ENCODE measurements around the gene SCUBE1.

DNA sequence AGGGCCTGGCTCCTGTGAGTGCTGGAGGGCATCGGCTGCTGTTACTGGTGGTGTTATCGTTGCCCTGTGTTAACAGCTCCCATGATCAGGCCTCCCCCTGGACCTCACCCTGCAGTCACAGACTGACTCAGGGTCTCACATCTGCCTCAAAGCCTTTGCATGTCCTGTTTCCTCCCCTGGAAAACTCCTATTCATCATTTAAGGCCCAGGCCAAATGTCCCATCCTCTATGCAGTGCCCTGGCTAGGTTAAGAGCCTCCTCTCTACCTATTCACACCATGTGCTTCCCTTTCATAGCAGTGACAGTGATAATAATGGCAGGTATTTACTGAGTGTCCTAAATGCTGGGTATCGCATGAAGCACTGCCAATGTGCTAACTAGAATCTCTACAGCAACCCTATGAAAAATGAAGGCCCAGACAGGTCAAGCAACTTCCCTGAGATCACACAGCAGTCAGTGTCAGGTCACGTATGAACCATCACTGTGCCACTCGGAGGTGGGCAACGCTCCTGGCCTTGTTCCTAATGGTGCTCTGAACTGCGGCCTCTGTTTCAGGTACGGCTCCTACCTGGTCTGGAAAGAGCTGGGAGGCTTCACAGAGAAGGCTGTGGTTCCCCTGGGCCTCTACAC, 182.6 kb downstream of the SCUBE1 start:
- TF ChIP-seq, protein P1, sequence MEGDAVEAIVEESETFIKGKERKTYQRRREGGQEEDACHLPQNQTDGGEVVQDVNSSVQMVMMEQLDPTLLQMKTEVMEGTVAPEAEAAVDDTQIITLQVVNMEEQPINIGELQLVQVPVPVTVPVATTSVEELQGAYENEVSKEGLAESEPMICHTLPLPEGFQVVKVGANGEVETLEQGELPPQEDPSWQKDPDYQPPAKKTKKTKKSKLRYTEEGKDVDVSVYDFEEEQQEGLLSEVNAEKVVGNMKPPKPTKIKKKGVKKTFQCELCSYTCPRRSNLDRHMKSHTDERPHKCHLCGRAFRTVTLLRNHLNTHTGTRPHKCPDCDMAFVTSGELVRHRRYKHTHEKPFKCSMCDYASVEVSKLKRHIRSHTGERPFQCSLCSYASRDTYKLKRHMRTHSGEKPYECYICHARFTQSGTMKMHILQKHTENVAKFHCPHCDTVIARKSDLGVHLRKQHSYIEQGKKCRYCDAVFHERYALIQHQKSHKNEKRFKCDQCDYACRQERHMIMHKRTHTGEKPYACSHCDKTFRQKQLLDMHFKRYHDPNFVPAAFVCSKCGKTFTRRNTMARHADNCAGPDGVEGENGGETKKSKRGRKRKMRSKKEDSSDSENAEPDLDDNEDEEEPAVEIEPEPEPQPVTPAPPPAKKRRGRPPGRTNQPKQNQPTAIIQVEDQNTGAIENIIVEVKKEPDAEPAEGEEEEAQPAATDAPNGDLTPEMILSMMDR (IDR thresholded peaks at IDR 0.05) = no peak
- no peak for TF ChIP-seq TAF1 (IDR thresholded peaks at IDR 0.05; ENCODE audit: borderline replicate concordance, low read depth, low read length)
- TF ChIP-seq RCOR1 (IDR thresholded peaks at IDR 0.05; ENCODE audit: low read length) = no peak
- no peak for TF ChIP-seq MXI1 (IDR thresholded peaks at IDR 0.05; ENCODE audit: low read depth, low read length)
- no peak for TF ChIP-seq POLR2AphosphoS5 (IDR thresholded peaks at IDR 0.05; ENCODE audit: low read depth, low read length)
- no peak for TF ChIP-seq RAD21 (IDR thresholded peaks at IDR 0.05; ENCODE audit: low read length)
- TF ChIP-seq, protein P2, sequence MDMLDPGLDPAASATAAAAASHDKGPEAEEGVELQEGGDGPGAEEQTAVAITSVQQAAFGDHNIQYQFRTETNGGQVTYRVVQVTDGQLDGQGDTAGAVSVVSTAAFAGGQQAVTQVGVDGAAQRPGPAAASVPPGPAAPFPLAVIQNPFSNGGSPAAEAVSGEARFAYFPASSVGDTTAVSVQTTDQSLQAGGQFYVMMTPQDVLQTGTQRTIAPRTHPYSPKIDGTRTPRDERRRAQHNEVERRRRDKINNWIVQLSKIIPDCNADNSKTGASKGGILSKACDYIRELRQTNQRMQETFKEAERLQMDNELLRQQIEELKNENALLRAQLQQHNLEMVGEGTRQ (IDR thresholded peaks at IDR 0.05; ENCODE audit: borderline replicate concordance, low read depth, low read length) = no peak
- TF ChIP-seq, protein P3, sequence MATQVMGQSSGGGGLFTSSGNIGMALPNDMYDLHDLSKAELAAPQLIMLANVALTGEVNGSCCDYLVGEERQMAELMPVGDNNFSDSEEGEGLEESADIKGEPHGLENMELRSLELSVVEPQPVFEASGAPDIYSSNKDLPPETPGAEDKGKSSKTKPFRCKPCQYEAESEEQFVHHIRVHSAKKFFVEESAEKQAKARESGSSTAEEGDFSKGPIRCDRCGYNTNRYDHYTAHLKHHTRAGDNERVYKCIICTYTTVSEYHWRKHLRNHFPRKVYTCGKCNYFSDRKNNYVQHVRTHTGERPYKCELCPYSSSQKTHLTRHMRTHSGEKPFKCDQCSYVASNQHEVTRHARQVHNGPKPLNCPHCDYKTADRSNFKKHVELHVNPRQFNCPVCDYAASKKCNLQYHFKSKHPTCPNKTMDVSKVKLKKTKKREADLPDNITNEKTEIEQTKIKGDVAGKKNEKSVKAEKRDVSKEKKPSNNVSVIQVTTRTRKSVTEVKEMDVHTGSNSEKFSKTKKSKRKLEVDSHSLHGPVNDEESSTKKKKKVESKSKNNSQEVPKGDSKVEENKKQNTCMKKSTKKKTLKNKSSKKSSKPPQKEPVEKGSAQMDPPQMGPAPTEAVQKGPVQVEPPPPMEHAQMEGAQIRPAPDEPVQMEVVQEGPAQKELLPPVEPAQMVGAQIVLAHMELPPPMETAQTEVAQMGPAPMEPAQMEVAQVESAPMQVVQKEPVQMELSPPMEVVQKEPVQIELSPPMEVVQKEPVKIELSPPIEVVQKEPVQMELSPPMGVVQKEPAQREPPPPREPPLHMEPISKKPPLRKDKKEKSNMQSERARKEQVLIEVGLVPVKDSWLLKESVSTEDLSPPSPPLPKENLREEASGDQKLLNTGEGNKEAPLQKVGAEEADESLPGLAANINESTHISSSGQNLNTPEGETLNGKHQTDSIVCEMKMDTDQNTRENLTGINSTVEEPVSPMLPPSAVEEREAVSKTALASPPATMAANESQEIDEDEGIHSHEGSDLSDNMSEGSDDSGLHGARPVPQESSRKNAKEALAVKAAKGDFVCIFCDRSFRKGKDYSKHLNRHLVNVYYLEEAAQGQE (IDR thresholded peaks at IDR 0.05; ENCODE audit: low read depth, low read length) = no peak
- TF ChIP-seq GABPA (IDR thresholded peaks at IDR 0.05; ENCODE audit: low read depth) = no peak

All from SK-N-SH (cell line).